HFFc6 (cell line): ENCODE measurements around the gene SSX7. TPM values are rescaled to one million over a fixed set of nuclear protein-coding genes. Genes with fewer than 3 reads are reported as not detected.

Experiments
- DNase-seq: peaks from one replicate; pipeline ENCODE4 v3.0.0-alpha.2; 2018
- H3K27ac Mint-ChIP-seq: 2 replicates; pipeline ENCODE4 v1.8.0; 2020; ENCODE audit warnings: mild to moderate bottlenecking, mixed read lengths
- H3K27me3 Mint-ChIP-seq: 2 replicates; pipeline ENCODE4 v1.8.0; 2021; ENCODE audit warnings: mild to moderate bottlenecking, moderate library complexity, mixed read lengths; ENCODE audit not compliant: insufficient read depth
- H3K36me3 Mint-ChIP-seq: 2 replicates; pipeline ENCODE4 v1.8.0; 2021; ENCODE audit warnings: low read depth, mixed read lengths
- H3K4me1 Mint-ChIP-seq: 2 replicates; pipeline ENCODE4 v1.8.0; 2020; ENCODE audit warnings: low read depth, mixed read lengths
- H3K4me3 Mint-ChIP-seq: 2 replicates; pipeline ENCODE4 v1.8.0; 2020; ENCODE audit warnings: mild to moderate bottlenecking, moderate library complexity, mixed read lengths
- H3K9me3 Mint-ChIP-seq: 2 replicates; pipeline ENCODE4 v1.8.0; 2020; ENCODE audit warnings: mild to moderate bottlenecking, mixed read lengths
- total RNA-seq, 6 experiments: library from RNA; stranded (reverse); fragmentation: NEBNext Ultra II Directional; extraction: Animal tissue kit (Norgen Biotek cat#: 25700); gene quantifications; 2 replicates in 1 of 6; 3 replicates in 5 of 6; pipeline ENCODE4 v1.2.3, GENCODE V29; 2021
- TF ChIP-seq, protein P1 (sequence below): fragments of 200-600 bp; sonication (generic); IDR thresholded peaks from 2 replicates; pipeline ENCODE4 v1.5.0; 2021; ENCODE audit warnings: antibody characterized with exemption, mild to moderate bottlenecking

SSX7 gene
- total RNA-seq, 6 experiments from 2014 or later, result not detected

DNA sequence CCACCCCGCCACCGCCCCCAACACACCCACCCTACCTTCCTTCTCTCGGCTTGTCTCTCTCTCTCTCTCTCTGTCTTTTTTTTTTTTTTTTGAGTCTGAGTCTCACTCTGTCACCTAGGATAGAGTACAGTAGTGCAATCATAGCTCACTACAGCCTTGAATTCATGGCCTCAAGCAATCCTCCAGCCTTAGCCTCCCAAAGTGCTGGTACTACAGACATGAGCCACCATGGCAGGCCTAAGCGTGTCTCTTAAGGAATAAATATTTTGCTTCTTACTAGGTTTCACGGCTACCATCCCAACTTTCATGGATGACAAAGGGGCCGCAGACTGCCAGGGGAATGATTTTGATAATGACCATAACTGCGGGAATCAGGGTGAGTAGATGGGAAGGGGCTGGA lies 55.8 kb downstream of the SSX7 start:
- H3K27me3 Mint-ChIP-seq, result peaks cover 13% of the 10 kb centered on the region
- no peaks in the 10 kb centered on the region for H3K9me3 Mint-ChIP-seq
- no peak overlapping the region for H3K4me3 Mint-ChIP-seq
- H3K27ac Mint-ChIP-seq, result no peak overlapping the region
- no peak for DNase-seq
- H3K36me3 Mint-ChIP-seq, result no peaks in the 10 kb centered on the region
- TF ChIP-seq, protein P1, sequence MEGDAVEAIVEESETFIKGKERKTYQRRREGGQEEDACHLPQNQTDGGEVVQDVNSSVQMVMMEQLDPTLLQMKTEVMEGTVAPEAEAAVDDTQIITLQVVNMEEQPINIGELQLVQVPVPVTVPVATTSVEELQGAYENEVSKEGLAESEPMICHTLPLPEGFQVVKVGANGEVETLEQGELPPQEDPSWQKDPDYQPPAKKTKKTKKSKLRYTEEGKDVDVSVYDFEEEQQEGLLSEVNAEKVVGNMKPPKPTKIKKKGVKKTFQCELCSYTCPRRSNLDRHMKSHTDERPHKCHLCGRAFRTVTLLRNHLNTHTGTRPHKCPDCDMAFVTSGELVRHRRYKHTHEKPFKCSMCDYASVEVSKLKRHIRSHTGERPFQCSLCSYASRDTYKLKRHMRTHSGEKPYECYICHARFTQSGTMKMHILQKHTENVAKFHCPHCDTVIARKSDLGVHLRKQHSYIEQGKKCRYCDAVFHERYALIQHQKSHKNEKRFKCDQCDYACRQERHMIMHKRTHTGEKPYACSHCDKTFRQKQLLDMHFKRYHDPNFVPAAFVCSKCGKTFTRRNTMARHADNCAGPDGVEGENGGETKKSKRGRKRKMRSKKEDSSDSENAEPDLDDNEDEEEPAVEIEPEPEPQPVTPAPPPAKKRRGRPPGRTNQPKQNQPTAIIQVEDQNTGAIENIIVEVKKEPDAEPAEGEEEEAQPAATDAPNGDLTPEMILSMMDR, result no peak
- H3K4me1 Mint-ChIP-seq, result no peaks in the 10 kb centered on the region

DNA sequence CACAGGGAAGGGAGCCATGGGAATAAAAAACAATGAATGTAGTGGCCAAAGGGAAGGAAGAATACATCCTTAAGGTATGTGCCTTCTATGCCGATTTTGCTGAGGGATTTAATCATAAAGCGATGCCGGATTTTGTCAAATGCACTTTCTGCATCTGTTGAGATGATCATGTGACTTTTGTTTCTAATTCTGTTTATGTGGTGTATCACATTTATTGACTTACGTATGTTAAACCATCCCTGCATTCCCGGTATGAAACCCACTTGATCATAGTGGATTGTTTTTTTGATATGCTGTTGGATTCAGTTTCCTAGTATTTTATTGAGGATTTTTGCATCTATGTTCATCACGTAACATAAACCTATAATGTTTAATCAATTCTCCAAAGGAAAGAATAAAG lies 60.0 kb downstream of the SSX7 start:
- Mint-ChIP-seq H3K4me1 (no peaks in the 10 kb centered on the region), H3K4me3 (no peak overlapping the region), H3K27ac (no peak overlapping the region), H3K27me3 (peaks cover 13% of the 10 kb centered on the region), H3K9me3 (no peaks in the 10 kb centered on the region), H3K36me3 (no peaks in the 10 kb centered on the region)
- TF ChIP-seq, protein P1, result no peak
- DNase-seq, result no peak

Other genes starting within 250 kb of the SSX7 start
- gene XAGE1A, start 159.1 kb downstream of the SSX7 start, total RNA-seq, result not detected
- gene XAGE1B, start 137.8 kb downstream of the SSX7 start, total RNA-seq, result not detected
- gene SSX2, start 52.3 kb upstream of the SSX7 start, total RNA-seq, result not detected
- not detected for gene SSX2B, start 96.4 kb upstream of the SSX7 start, total RNA-seq
- gene SPANXN5, start 142.5 kb upstream of the SSX7 start, total RNA-seq, result not detected
- gene XAGE5, start 156.4 kb upstream of the SSX7 start, total RNA-seq, result not detected
- not detected for gene XAGE3, start 213.2 kb upstream of the SSX7 start, total RNA-seq
- 10 to 100 TPM in 5 of 6 experiments, 1 to 10 TPM in 1; 9.7 to 15.4 (median 14.1) TPM for gene FAM156B, start 242.4 kb upstream of the SSX7 start, total RNA-seq